HepG2 (cell line): Measurements from ENCODE around the gene MPST. TPM values are rescaled to one million over a fixed set of nuclear protein-coding genes. Genes with fewer than 3 reads are reported as not detected.
A peak's percentile ranks its signal among the peaks of the same experiment; 100 is the strongest.

Experiments
- ATF4 ChIP-seq, 2 experiments: fragments of 450-650 bp in 1 of 2; sonication (generic) in 1 of 2; formaldehyde crosslinking; IDR thresholded peaks; 2 replicates each; pipeline versions ENCODE4 v1.5.0 to v1.8.0; 2020 to 2022; ENCODE audit warnings: mild to moderate bottlenecking in 1 of 2, missing genetic modification reagents in 1 of 2
- BRD4 ChIP-seq: sonication (generic); formaldehyde crosslinking; IDR thresholded peaks from 2 replicates; pipeline ENCODE4 v1.4.0; 2020; ENCODE audit warnings: missing genetic modification reagents
- FOXK2 ChIP-seq: fragments of 450-650 bp; IDR thresholded peaks from 2 replicates; pipeline ENCODE4 v1.6.1; 2016
- KAT7 ChIP-seq: IDR thresholded peaks from 2 replicates; pipeline ENCODE4 v1.6.1; 2018; ENCODE audit warnings: borderline replicate concordance, missing compliant biosample characterization
- MIER3 ChIP-seq: IDR thresholded peaks from 2 replicates; pipeline ENCODE4 v1.6.1; 2016; ENCODE audit warnings: missing compliant biosample characterization, borderline replicate concordance
- PAWR ChIP-seq: sonication (generic); formaldehyde crosslinking; IDR thresholded peaks from 2 replicates; pipeline ENCODE4 v1.4.0; 2020; ENCODE audit warnings: missing genetic modification reagents, mild to moderate bottlenecking, borderline replicate concordance
- RERE ChIP-seq: IDR thresholded peaks from 2 replicates; pipeline ENCODE4 v1.6.1; 2016; ENCODE audit warnings: low read depth, missing genetic modification reagents, missing compliant biosample characterization
- SNAPC5 ChIP-seq: sonication (generic); formaldehyde crosslinking; IDR thresholded peaks from 2 replicates; pipeline ENCODE4 v1.8.1; 2023; ENCODE audit warnings: mild to moderate bottlenecking, missing genetic modification reagents, borderline replicate concordance
- SRSF4 ChIP-seq: fragments of 200-400 bp; formaldehyde crosslinking; IDR thresholded peaks from one replicate; pipeline ENCODE4 v1.6.1; 2018; ENCODE audit warnings: mild to moderate bottlenecking, low read depth, low read length, moderate library complexity; ENCODE audit not compliant: poor library complexity, severe bottlenecking
- U2AF2 ChIP-seq: fragments of 200-400 bp; formaldehyde crosslinking; IDR thresholded peaks from 2 replicates; pipeline ENCODE4 v1.6.1; 2017; ENCODE audit warnings: low read depth, mild to moderate bottlenecking, low read length
- ZNF781 ChIP-seq: sonication (generic); formaldehyde crosslinking; IDR thresholded peaks from 2 replicates; pipeline ENCODE4 v1.5.1; 2020; ENCODE audit warnings: borderline replicate concordance, mild to moderate bottlenecking, missing genetic modification reagents; ENCODE audit errors: not compliant biosample characterization
- ZNF841 ChIP-seq: sonication (generic); formaldehyde crosslinking; IDR thresholded peaks from 2 replicates; pipeline ENCODE4 v1.8.1; 2023; ENCODE audit warnings: missing genetic modification reagents, borderline replicate concordance
- polyA plus RNA-seq, 8 experiments: library from polyadenylated mRNA; depleted of rRNA in 3 of 8; stranded (reverse) in 7 of 8; unstranded in 1 of 8; fragments of >200 nt; fragmentation: Illumina TruSeq in 4 of 8; extraction: Trizol in 4 of 8; gene quantifications; 2 replicates each; pipeline versions ENCODE4 v1.2.1 to v1.2.3, GENCODE V29; 2011 to 2016; ENCODE audit warnings: low read depth in 4 of 8, missing spikeins in 1 of 8, mixed read lengths in 1 of 8; ENCODE audit not compliant: insufficient read depth in 1 of 8
- total RNA-seq, 5 experiments: library from RNA; depleted of rRNA; stranded (reverse); fragments of >200 nt; fragmentation: Illumina TruSeq; extraction: Trizol; gene quantifications; 2 replicates each; pipeline ENCODE4 v1.2.3, GENCODE V29; 2016; ENCODE audit warnings: low read depth in 1 of 5
- TF ChIP-seq, protein P1 (sequence below): sonication (generic); formaldehyde crosslinking; IDR thresholded peaks from 2 replicates; pipeline ENCODE4 v1.8.0; 2022; ENCODE audit warnings: mild to moderate bottlenecking, missing genetic modification reagents, borderline replicate concordance
- TF ChIP-seq, protein P2 (sequence below): sonication (generic); formaldehyde crosslinking; IDR thresholded peaks from 2 replicates; pipeline ENCODE4 v1.5.1; 2020; ENCODE audit warnings: mild to moderate bottlenecking, missing genetic modification reagents, borderline replicate concordance

MPST gene
- total and polyA plus RNA-seq, 2 of the 13 experiments (the other 11 are each of a cell fraction or from before 2014, with no cell fraction given): 133 to 141 TPM

DNA sequence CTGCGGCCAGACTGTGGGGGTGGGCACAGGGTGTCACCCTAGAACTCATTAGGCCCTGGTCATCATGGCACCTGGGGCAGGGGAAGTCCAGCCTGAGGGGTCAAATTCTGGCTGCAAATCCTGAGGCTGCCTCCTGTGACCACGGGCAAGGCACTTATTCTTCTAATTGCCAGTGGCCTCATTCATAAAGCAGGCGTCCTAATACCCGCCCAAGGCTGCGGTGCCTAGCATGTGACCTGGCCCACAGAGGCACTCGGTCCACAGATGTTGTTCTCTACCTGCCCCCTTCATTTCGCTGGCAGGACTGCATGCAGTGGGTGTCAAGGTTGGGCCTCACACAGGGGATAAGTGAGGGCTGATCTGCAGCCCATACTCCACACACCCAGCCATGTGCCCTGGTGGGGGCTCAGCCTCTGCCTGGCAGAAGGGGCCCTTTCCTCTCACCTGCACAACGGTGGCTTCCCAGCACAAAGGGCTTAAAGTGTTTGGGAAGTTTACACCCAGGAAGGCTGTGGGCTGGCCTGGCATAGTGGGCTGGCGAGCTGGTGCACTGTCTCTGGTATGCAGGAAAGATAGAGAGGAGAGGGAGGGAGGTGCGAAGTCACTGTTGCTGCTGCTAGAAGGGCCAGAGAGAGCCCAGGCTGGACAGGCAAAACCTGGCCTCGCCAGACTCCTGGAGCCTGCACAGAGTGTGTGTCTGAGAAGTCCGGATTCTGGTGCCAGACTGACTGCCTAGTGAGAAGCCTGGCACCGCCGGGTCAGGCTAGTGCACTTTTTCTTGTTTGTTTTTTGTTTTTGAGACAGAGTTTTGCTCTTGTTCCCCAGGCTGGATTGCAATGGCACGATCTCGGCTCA, 3.2 kb downstream of the MPST start (continued):
- TF ChIP-seq, protein P1, sequence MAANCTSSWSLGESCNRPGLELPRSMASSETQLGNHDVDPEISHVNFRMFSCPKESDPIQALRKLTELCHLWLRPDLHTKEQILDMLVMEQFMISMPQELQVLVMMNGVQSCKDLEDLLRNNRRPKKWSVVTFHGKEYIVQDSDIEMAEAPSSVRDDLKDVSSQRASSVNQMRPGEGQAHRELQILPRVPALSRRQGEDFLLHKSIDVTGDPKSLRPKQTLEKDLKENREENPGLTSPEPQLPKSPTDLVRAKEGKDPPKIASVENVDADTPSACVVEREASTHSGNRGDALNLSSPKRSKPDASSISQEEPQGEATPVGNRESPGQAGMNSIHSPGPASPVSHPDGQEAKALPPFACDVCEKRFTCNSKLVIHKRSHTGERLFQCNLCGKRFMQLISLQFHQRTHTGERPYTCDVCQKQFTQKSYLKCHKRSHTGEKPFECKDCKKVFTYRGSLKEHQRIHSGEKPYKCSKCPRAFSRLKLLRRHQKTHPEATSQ (CRISPR knock-in tag): no peak
- TF ChIP-seq SRSF4 (no peak), PAWR (CRISPR knock-in tag) (no peak), BRD4 (CRISPR knock-in tag) (no peak), ZNF841 (CRISPR knock-in tag) (no peak), SNAPC5 (CRISPR knock-in tag) (no peak), KAT7 (CRISPR knock-in tag) (no peak), RERE (CRISPR knock-in tag) (no peak), MIER3 (no peak), ATF4 (CRISPR knock-in tag; IDR thresholded peaks at IDR 0.05) (no peak), ZNF781 (CRISPR knock-in tag) (no peak), FOXK2 (no peak), U2AF2 (no peak)
- TF ChIP-seq, protein P2, sequence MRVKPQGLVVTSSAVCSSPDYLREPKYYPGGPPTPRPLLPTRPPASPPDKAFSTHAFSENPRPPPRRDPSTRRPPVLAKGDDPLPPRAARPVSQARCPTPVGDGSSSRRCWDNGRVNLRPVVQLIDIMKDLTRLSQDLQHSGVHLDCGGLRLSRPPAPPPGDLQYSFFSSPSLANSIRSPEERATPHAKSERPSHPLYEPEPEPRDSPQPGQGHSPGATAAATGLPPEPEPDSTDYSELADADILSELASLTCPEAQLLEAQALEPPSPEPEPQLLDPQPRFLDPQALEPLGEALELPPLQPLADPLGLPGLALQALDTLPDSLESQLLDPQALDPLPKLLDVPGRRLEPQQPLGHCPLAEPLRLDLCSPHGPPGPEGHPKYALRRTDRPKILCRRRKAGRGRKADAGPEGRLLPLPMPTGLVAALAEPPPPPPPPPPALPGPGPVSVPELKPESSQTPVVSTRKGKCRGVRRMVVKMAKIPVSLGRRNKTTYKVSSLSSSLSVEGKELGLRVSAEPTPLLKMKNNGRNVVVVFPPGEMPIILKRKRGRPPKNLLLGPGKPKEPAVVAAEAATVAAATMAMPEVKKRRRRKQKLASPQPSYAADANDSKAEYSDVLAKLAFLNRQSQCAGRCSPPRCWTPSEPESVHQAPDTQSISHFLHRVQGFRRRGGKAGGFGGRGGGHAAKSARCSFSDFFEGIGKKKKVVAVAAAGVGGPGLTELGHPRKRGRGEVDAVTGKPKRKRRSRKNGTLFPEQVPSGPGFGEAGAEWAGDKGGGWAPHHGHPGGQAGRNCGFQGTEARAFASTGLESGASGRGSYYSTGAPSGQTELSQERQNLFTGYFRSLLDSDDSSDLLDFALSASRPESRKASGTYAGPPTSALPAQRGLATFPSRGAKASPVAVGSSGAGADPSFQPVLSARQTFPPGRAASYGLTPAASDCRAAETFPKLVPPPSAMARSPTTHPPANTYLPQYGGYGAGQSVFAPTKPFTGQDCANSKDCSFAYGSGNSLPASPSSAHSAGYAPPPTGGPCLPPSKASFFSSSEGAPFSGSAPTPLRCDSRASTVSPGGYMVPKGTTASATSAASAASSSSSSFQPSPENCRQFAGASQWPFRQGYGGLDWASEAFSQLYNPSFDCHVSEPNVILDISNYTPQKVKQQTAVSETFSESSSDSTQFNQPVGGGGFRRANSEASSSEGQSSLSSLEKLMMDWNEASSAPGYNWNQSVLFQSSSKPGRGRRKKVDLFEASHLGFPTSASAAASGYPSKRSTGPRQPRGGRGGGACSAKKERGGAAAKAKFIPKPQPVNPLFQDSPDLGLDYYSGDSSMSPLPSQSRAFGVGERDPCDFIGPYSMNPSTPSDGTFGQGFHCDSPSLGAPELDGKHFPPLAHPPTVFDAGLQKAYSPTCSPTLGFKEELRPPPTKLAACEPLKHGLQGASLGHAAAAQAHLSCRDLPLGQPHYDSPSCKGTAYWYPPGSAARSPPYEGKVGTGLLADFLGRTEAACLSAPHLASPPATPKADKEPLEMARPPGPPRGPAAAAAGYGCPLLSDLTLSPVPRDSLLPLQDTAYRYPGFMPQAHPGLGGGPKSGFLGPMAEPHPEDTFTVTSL: 0 out of 2 replicates have a peak, but pooled peaks have one; percentile 5
